Ishikawa (cell line): ENCODE data around the gene OR10H5.
A peak's percentile ranks its signal among the peaks of the same experiment; 100 is the strongest.

Source experiments
- CEBPB ChIP-seq: IDR thresholded peaks from 2 replicates; pipeline ENCODE4 v1.6.1; 2012
- CREB1 ChIP-seq: IDR thresholded peaks from 2 replicates; pipeline ENCODE4 v1.6.1; 2012; ENCODE audit warnings: low read depth
- EGR1 ChIP-seq: IDR thresholded peaks from 2 replicates; pipeline ENCODE4 v1.6.1; 2012
- EP300 ChIP-seq: IDR thresholded peaks from 2 replicates; pipeline ENCODE4 v1.6.1; 2012; ENCODE audit warnings: borderline replicate concordance
- FOXM1 ChIP-seq: IDR thresholded peaks from 2 replicates; pipeline ENCODE4 v1.6.1; 2012; ENCODE audit warnings: low read depth, borderline replicate concordance
- MAX ChIP-seq: IDR thresholded peaks from 2 replicates; pipeline ENCODE4 v1.6.1; 2012
- NFIC ChIP-seq: IDR thresholded peaks from 2 replicates; pipeline ENCODE4 v1.6.1; 2012
- RAD21 ChIP-seq: IDR thresholded peaks from 2 replicates; pipeline ENCODE4 v1.6.1; 2012; ENCODE audit warnings: low read depth
- TAF1 ChIP-seq: IDR thresholded peaks from 2 replicates; pipeline ENCODE4 v1.6.1; 2012; ENCODE audit warnings: low read depth, mild to moderate bottlenecking
- TCF12 ChIP-seq: IDR thresholded peaks from 2 replicates; pipeline ENCODE4 v1.6.1; 2012; ENCODE audit warnings: low read depth
- TEAD4 ChIP-seq: IDR thresholded peaks from 2 replicates; pipeline ENCODE4 v1.6.1; 2012
- USF1 ChIP-seq: IDR thresholded peaks from 2 replicates; pipeline ENCODE4 v1.6.1; 2012
- YY1 ChIP-seq: IDR thresholded peaks from 2 replicates; pipeline ENCODE4 v1.6.1; 2012; ENCODE audit warnings: low read depth
- ZBTB7A ChIP-seq: IDR thresholded peaks from 2 replicates; pipeline ENCODE4 v1.6.1; 2012; ENCODE audit warnings: low read depth
- TF ChIP-seq, protein P1 (sequence below): IDR thresholded peaks from 2 replicates; pipeline ENCODE4 v1.6.1; 2012; ENCODE audit warnings: low read depth, mild to moderate bottlenecking

Gene OR10H5

GRCh38 chr19:15782211-15782610 is 5.2 kb upstream of the OR10H5 start:
- TF ChIP-seq TCF12 (no peak), USF1 (no peak), TEAD4 (no peak), FOXM1 (no peak), CREB1 (no peak), EGR1 (no peak), NFIC (no peak), CEBPB (no peak), TAF1 (no peak)
- TF ChIP-seq, protein P1, sequence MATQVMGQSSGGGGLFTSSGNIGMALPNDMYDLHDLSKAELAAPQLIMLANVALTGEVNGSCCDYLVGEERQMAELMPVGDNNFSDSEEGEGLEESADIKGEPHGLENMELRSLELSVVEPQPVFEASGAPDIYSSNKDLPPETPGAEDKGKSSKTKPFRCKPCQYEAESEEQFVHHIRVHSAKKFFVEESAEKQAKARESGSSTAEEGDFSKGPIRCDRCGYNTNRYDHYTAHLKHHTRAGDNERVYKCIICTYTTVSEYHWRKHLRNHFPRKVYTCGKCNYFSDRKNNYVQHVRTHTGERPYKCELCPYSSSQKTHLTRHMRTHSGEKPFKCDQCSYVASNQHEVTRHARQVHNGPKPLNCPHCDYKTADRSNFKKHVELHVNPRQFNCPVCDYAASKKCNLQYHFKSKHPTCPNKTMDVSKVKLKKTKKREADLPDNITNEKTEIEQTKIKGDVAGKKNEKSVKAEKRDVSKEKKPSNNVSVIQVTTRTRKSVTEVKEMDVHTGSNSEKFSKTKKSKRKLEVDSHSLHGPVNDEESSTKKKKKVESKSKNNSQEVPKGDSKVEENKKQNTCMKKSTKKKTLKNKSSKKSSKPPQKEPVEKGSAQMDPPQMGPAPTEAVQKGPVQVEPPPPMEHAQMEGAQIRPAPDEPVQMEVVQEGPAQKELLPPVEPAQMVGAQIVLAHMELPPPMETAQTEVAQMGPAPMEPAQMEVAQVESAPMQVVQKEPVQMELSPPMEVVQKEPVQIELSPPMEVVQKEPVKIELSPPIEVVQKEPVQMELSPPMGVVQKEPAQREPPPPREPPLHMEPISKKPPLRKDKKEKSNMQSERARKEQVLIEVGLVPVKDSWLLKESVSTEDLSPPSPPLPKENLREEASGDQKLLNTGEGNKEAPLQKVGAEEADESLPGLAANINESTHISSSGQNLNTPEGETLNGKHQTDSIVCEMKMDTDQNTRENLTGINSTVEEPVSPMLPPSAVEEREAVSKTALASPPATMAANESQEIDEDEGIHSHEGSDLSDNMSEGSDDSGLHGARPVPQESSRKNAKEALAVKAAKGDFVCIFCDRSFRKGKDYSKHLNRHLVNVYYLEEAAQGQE = no peak

DNA sequence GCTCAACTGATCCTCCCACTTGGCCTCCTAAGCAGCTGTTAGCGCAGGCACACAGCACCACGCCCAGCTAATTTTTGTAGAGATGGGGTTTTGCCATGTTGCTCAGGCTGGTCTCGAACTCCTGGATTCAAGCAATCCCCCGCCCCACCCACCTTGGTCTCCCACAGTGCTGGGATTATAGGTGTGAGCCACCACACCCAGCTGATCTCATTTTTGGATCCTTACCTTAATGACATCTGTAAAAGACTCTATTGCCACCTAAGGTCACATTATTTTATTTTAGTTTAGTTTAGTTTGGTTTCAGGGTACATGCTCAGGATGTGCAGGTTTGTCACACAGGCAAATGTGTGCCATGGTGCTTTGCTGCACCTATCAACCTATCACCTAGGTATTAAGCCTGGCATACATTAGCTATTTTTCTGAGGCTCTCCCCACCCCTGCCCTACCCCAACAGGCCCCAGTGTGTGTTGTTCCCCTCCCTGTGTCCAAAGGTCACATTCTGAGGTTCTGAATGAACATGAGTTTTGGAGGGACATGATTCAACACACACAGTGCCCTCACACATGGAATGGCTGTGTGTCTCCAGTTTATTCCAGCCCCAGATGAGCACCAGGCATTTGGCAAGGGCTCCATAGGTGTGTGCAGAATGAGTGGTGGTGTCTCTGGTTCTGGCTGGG is 1.3 kb downstream of the OR10H5 start:
- TF ChIP-seq RAD21 = no peak
- TF ChIP-seq TEAD4 = no peak

- no peak for TF ChIP-seq USF1
- no peak for TF ChIP-seq EGR1
- TF ChIP-seq TEAD4 = no peak
- TF ChIP-seq, protein P1 = no peak
- TF ChIP-seq CEBPB = no peak
- no peak for TF ChIP-seq TCF12
- TF ChIP-seq NFIC = no peak
- TF ChIP-seq FOXM1 = no peak
- no peak for TF ChIP-seq MAX
- TF ChIP-seq YY1 = no peak
- TF ChIP-seq EP300 = no peak
- no peak for TF ChIP-seq ZBTB7A
- no peak for TF ChIP-seq TAF1
- no peak for TF ChIP-seq RAD21
- TF ChIP-seq CREB1 = no peak
Observed at GRCh38 chr19:15790096-15790495, 2.6 kb downstream of the OR10H5 start.

DNA sequence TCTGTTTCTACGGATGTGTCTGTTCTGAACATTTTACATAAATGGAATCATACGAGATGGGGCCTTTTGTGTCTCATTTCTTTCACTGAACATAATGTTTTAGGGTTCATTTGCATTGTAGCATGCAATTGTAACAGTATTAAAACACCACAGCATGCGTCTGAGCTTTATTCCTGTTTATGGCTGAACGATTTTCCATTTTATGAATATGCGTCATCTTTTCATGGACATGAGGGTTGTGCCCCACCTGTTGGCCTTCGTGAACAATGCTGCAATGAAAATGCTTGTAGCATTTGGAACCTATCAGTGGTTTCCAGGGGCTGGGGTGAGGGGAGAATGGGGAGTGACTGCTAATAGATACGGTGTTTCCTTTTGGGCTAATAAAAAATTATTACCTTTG is 22.9 kb downstream of the OR10H5 start:
- TF ChIP-seq RAD21 (peak; percentile 43), YY1 (no peak), CEBPB (no peak), USF1 (no peak)

DNA sequence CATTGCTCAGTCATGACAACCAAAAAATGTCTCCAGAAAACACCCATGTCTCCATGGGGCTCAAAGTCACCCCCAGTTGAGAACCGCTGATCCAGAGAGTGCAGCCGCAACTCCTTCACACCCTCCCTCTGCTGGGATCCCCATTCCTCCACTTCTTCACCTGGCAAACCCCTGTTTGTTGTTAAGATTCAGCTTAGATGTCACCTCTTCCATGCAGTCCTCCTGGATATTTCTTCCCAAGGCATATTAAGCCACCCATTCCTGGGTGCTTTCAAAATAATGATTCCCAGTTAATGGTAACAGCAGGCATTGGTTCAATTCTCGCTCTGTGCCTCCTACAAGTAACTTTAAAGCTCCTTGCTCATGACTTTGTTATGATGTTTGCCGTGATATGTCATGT is 24.0 kb downstream of the OR10H5 start:
- TF ChIP-seq EP300 (no peak), MAX (no peak), YY1 (no peak), TCF12 (no peak), NFIC (no peak), TAF1 (no peak)

GRCh38 chr19:15812060-15812722 is 24.7 kb downstream of the OR10H5 start:
- TF ChIP-seq RAD21 (peak; percentile 39; the same call in 1 of the 2 replicates), YY1 (no peak), EP300 (no peak)
